CD14-positive monocyte (primary cell): ENCODE data around the gene BOLA3. TPM values are rescaled to one million over a fixed set of nuclear protein-coding genes. Genes with fewer than 3 reads are reported as not detected.

ENCODE experiments used
- DNase-seq, 3 donors: peaks; one replicate each; pipeline ENCODE4 v3.0.0-alpha.2; 2011 to 2022
- H2AFZ ChIP-seq: 2 replicates; pipeline ENCODE4 v1.6.0; 2012; ENCODE audit warnings: mild to moderate bottlenecking, low read depth, low read length, inconsistent platforms; ENCODE audit not compliant: insufficient read depth, poor library complexity, severe bottlenecking
- H3K27ac ChIP-seq, 2 donors: 1 replicate in 1 of 2; 2 replicates in 1 of 2; pipeline ENCODE4 v1.5.1; 2012 to 2013; ENCODE audit warnings: low read length in 2 of 2, control low read depth in 1 of 2, inconsistent platforms in 1 of 2, low read depth in 1 of 2, mild to moderate bottlenecking in 1 of 2
- H3K27me3 ChIP-seq, 2 donors: one replicate each; pipeline versions ENCODE4 v1.6.0 to v1.6.1; 2011 to 2013; ENCODE audit warnings: low read length in 2 of 2; ENCODE audit not compliant: control insufficient read depth in 2 of 2, insufficient read depth in 2 of 2
- H3K36me3 ChIP-seq, 2 donors: replicated peaks in 1 of 2; 1 replicate in 1 of 2; 2 replicates in 1 of 2; pipeline versions ENCODE4 v1.5.1 to v1.6.1; 2012 to 2013; ENCODE audit warnings: low read length in 2 of 2, control low read depth in 1 of 2, inconsistent platforms in 1 of 2, mild to moderate bottlenecking in 1 of 2; ENCODE audit not compliant: insufficient read depth in 2 of 2, control insufficient read depth in 1 of 2
- H3K4me1 ChIP-seq, 2 donors: 1 replicate in 1 of 2; 2 replicates in 1 of 2; pipeline versions ENCODE4 v1.5.1 to v1.6.1; 2012 to 2013; ENCODE audit warnings: low read length in 2 of 2, control low read depth in 1 of 2, inconsistent platforms in 1 of 2, mild to moderate bottlenecking in 1 of 2, moderate library complexity in 1 of 2; ENCODE audit not compliant: insufficient read depth in 2 of 2, control insufficient read depth in 1 of 2
- H3K4me2 ChIP-seq: replicated peaks from 2 replicates; pipeline ENCODE3; 2012; ENCODE audit warnings: low read length, moderate library complexity, mild to moderate bottlenecking; ENCODE audit not compliant: poor library complexity, severe bottlenecking; ENCODE audit errors: extremely low read depth
- H3K4me3 ChIP-seq, 3 experiments: fragments of 200-600 bp in 1 of 3; sonication (generic) in 1 of 3; replicated peaks in 1 of 3; 1 replicate in 2 of 3; 2 replicates in 1 of 3; pipeline ENCODE4 v1.5.1; 2011 to 2013; ENCODE audit warnings: low read length in 3 of 3, mild to moderate bottlenecking in 3 of 3, control low read depth in 2 of 3, low read depth in 2 of 3, inconsistent platforms in 1 of 3, moderate library complexity in 1 of 3
- H3K79me2 ChIP-seq: 2 replicates; pipeline ENCODE4 v1.6.0; 2012; ENCODE audit warnings: mild to moderate bottlenecking, control low read depth, inconsistent platforms, low read length, moderate library complexity; ENCODE audit not compliant: insufficient read depth
- H3K9ac ChIP-seq: 2 replicates; pipeline ENCODE4 v1.6.0; 2017; ENCODE audit warnings: low read length, mild to moderate bottlenecking; ENCODE audit not compliant: insufficient read depth, poor library complexity, severe bottlenecking
- H3K9me3 ChIP-seq, 2 donors: replicated peaks in 1 of 2; 1 replicate in 1 of 2; 2 replicates in 1 of 2; pipeline versions ENCODE4 v1.5.1 to v1.6.1; 2012 to 2013; ENCODE audit warnings: low read length in 2 of 2, control low read depth in 1 of 2; ENCODE audit not compliant: control insufficient read depth in 1 of 2, insufficient read depth in 1 of 2
- H4K20me1 ChIP-seq: 2 replicates; pipeline ENCODE4 v1.6.0; 2012; ENCODE audit warnings: mild to moderate bottlenecking, low read length, control low read depth, moderate library complexity; ENCODE audit not compliant: insufficient read depth
- H3K27ac Mint-ChIP-seq, 7 donors: one replicate each; pipeline ENCODE4 v1.8.0; 2020; ENCODE audit warnings: mild to moderate bottlenecking in 7 of 7, mixed read lengths in 7 of 7, moderate library complexity in 6 of 7, inconsistent platforms in 2 of 7
- H3K27me3 Mint-ChIP-seq, 3 donors: one replicate each; pipeline ENCODE4 v1.8.0; 2021 to 2022; ENCODE audit warnings: low read depth in 3 of 3, mild to moderate bottlenecking in 3 of 3, mixed read lengths in 3 of 3, moderate library complexity in 3 of 3, inconsistent platforms in 1 of 3
- H3K36me3 Mint-ChIP-seq, 2 donors: one replicate each; pipeline ENCODE4 v1.8.0; 2020; ENCODE audit warnings: mixed read lengths in 2 of 2, inconsistent platforms in 1 of 2, mild to moderate bottlenecking in 1 of 2
- H3K4me1 Mint-ChIP-seq: one replicate; pipeline ENCODE4 v1.8.0; 2020; ENCODE audit warnings: mild to moderate bottlenecking, mixed read lengths
- H3K4me3 Mint-ChIP-seq, 2 donors: one replicate each; pipeline ENCODE4 v1.8.0; 2020; ENCODE audit warnings: mild to moderate bottlenecking in 2 of 2, mixed read lengths in 2 of 2, moderate library complexity in 1 of 2
- H3K9me3 Mint-ChIP-seq, 7 donors: one replicate each; pipeline ENCODE4 v1.8.0; 2020 to 2022; ENCODE audit warnings: mixed read lengths in 7 of 7, mild to moderate bottlenecking in 6 of 7, moderate library complexity in 6 of 7, inconsistent platforms in 2 of 7
- WGBS: methylation state at CpG from one replicate; pipeline ENCODE4 v1.1.5; 2013; ENCODE audit warnings: missing lambda C conversion rate; ENCODE audit not compliant: insufficient coverage; 5-methylcytosine and 5-hydroxymethylcytosine counted together
- intact Hi-C, 2 donors: fragments of 100-400 bp; cut with micrococcal nuclease; formaldehyde crosslinking; loops; one replicate each; pipeline versions ENCODE4 v1.15.0 to v1.15.1; 2023
- polyA plus RNA-seq, 3 donors: library from polyadenylated mRNA; depleted of rRNA in 1 of 3; unstranded in 2 of 3; stranded (reverse) in 1 of 3; fragments of 300-500 nt in 2 of 3; fragments of >200 nt in 1 of 3; fragmentation: Illumina TruSeq in 2 of 3; gene quantifications; 1 replicate in 2 of 3; 2 replicates in 1 of 3; pipeline ENCODE4 v1.2.3, GENCODE V29; 2012 to 2021
- TF ChIP-seq, protein P1 (sequence below): fragments of 200-600 bp; IDR thresholded peaks from one replicate; pipeline ENCODE4 v1.8.0; 2022; ENCODE audit warnings: antibody characterized with exemption, mild to moderate bottlenecking

BOLA3 gene
- polyA plus RNA-seq, 3 donors, result 3.9 to 8.0 (median 7.7) TPM

DNA sequence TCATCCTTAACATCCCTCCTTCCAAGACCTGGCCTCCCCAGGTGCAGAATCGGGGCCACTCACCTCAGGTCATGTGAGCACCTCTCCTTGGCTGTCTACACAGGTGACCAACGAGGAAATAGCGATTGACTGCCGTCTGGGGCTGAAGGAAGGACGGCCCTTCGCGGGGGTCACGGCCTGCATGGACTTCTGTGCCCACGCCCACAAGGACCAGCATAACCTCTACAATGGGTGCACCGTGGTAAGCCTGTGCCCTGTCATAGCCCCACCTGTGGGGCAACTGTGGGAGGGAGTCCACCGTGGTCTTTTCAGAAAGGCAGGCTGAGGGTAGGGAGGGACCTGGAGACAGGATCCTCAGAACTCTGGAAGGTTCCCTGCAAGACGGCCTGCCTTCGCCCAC is 54.3 kb downstream of the BOLA3 start:
- intact Hi-C loops, result no loop called here
- H3K4me1 ChIP-seq, result no peaks in the 10 kb centered on the region
- 98% methylated on average over 7 of the region's 13 CpGs for WGBS
- TF ChIP-seq, protein P1, sequence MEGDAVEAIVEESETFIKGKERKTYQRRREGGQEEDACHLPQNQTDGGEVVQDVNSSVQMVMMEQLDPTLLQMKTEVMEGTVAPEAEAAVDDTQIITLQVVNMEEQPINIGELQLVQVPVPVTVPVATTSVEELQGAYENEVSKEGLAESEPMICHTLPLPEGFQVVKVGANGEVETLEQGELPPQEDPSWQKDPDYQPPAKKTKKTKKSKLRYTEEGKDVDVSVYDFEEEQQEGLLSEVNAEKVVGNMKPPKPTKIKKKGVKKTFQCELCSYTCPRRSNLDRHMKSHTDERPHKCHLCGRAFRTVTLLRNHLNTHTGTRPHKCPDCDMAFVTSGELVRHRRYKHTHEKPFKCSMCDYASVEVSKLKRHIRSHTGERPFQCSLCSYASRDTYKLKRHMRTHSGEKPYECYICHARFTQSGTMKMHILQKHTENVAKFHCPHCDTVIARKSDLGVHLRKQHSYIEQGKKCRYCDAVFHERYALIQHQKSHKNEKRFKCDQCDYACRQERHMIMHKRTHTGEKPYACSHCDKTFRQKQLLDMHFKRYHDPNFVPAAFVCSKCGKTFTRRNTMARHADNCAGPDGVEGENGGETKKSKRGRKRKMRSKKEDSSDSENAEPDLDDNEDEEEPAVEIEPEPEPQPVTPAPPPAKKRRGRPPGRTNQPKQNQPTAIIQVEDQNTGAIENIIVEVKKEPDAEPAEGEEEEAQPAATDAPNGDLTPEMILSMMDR, result no peak
- H3K9me3 ChIP-seq, result no peaks in the 10 kb centered on the region
- H3K36me3 ChIP-seq, result peaks cover 91 to 100% of the 10 kb centered on the region in 2 donors
- no peak overlapping the region for H3K4me2 ChIP-seq
- no peak overlapping the region for H3K4me3 ChIP-seq
- Mint-ChIP-seq H3K36me3 (peaks cover 80 to 98% of the 10 kb centered on the region in 2 donors), H3K9me3 (no peaks in the 10 kb centered on the region), H3K27ac (peak overlapping the region in 1 of 7 donors; percentile 73), H3K4me3 (no peak overlapping the region), H3K4me1 (no peaks in the 10 kb centered on the region), H3K27me3 (peaks cover 0 to 2% (median 0%) of the 10 kb centered on the region in 3 donors)
- H3K27me3 ChIP-seq, result no peaks in the 10 kb centered on the region
- no peak for DNase-seq
- H3K9ac ChIP-seq, result no peak overlapping the region
- no peaks in the 10 kb centered on the region for H3K79me2 ChIP-seq
- no peak overlapping the region for H2AFZ ChIP-seq
- no peak overlapping the region for H3K27ac ChIP-seq
- H4K20me1 ChIP-seq, result peaks cover 98% of the 10 kb centered on the region

DNA sequence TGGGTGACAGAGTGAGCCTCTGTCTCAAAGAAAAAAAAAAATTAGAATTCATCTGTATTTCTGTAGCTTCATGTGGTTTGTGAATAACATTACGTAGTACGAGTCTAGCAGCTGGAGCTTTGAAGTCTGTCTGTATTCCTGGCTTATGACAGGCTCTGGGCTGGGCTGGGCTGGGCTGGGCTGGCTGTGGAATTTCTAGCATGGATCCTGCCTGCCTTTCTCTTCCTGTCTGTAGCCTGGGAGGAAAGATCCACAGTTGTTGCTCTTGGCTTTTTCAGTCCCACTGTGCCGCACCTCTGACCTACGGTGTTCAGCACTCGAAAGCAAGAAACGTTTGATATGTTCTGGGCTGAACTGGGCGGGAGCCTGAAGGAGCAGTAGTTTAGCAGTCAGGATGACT is 55.4 kb downstream of the BOLA3 start:
- H3K4me2 ChIP-seq, result no peak overlapping the region
- Mint-ChIP-seq H3K4me1 (no peaks in the 10 kb centered on the region), H3K4me3 (no peak overlapping the region), H3K27ac (peak overlapping the region in 1 of 7 donors; percentile 63), H3K36me3 (peaks cover 77 to 98% of the 10 kb centered on the region in 2 donors), H3K9me3 (no peaks in the 10 kb centered on the region), H3K27me3 (peaks cover 0 to 2% (median 0%) of the 10 kb centered on the region in 3 donors)
- DNase-seq, result no peak
- intact Hi-C loops, result no loop called here
- peaks cover 100% of the 10 kb centered on the region for H4K20me1 ChIP-seq
- H3K36me3 ChIP-seq, result peaks cover 93 to 100% of the 10 kb centered on the region in 2 donors
- H2AFZ ChIP-seq, result no peak overlapping the region
- WGBS, result 97% methylated on average over 5 of the region's 7 CpGs
- no peaks in the 10 kb centered on the region for H3K27me3 ChIP-seq
- H3K9me3 ChIP-seq, result no peaks in the 10 kb centered on the region
- H3K79me2 ChIP-seq, result no peaks in the 10 kb centered on the region
- no peak overlapping the region for H3K4me3 ChIP-seq
- no peak overlapping the region for H3K27ac ChIP-seq
- TF ChIP-seq, protein P1, result no peak
- no peak overlapping the region for H3K9ac ChIP-seq
- no peaks in the 10 kb centered on the region for H3K4me1 ChIP-seq
